Hepatocyte (in vitro differentiated cells): ENCODE measurements around the gene CELSR1. TPM values are rescaled to one million over a fixed set of nuclear protein-coding genes. Genes with fewer than 3 reads are reported as not detected.

Source experiments
- DNase-seq: peaks from one replicate; pipeline ENCODE4 v3.0.0-alpha.2; 2016; ENCODE audit warnings: low spot score
- H2AFZ ChIP-seq: fragments of 200-600 bp; sonication (generic); 2 replicates; pipeline ENCODE4 v1.6.0; 2016; ENCODE audit warnings: antibody characterized with exemption, mild to moderate bottlenecking
- H3K27ac ChIP-seq: fragments of 200-600 bp; sonication (generic); 2 replicates; pipeline ENCODE4 v1.5.1; 2016; ENCODE audit warnings: mild to moderate bottlenecking
- H3K27me3 ChIP-seq: fragments of 200-600 bp; sonication (generic); 2 replicates; pipeline ENCODE4 v1.6.1; 2016
- H3K36me3 ChIP-seq: fragments of 200-600 bp; sonication (generic); replicated peaks from 2 replicates; pipeline ENCODE4 v1.5.1; 2016; ENCODE audit warnings: low read depth; ENCODE audit not compliant: insufficient read depth
- H3K4me1 ChIP-seq: fragments of 200-600 bp; sonication (generic); 2 replicates; pipeline ENCODE4 v1.5.1; 2016; ENCODE audit warnings: mild to moderate bottlenecking, moderate library complexity; ENCODE audit not compliant: insufficient read depth
- H3K4me2 ChIP-seq: fragments of 200-600 bp; sonication (generic); 2 replicates; pipeline ENCODE4 v1.6.0; 2016
- H3K4me3 ChIP-seq: fragments of 200-600 bp; sonication (generic); 2 replicates; pipeline ENCODE4 v1.5.1; 2016; ENCODE audit warnings: mild to moderate bottlenecking
- H3K79me2 ChIP-seq: fragments of 200-600 bp; sonication (generic); 2 replicates; pipeline ENCODE4 v1.6.0; 2017; ENCODE audit warnings: mild to moderate bottlenecking
- H3K9me2 ChIP-seq: fragments of 200-600 bp; sonication (generic); replicated peaks from 2 replicates; pipeline ENCODE4 v1.6.0; 2017; ENCODE audit warnings: mild to moderate bottlenecking; ENCODE audit not compliant: insufficient read depth
- H3K9me3 ChIP-seq: fragments of 200-600 bp; sonication (generic); 2 replicates; pipeline ENCODE4 v1.5.1; 2016; ENCODE audit warnings: low read depth, mild to moderate bottlenecking
- H4K20me1 ChIP-seq: fragments of 200-600 bp; sonication (generic); 2 replicates; pipeline ENCODE4 v1.6.0; 2016; ENCODE audit warnings: mild to moderate bottlenecking; ENCODE audit not compliant: insufficient read depth, poor library complexity, severe bottlenecking
- CTCF ChIP-seq: fragments of 200-600 bp; sonication (generic); IDR thresholded peaks from 2 replicates; pipeline ENCODE4 v1.5.1; 2016; ENCODE audit warnings: antibody characterized with exemption, mild to moderate bottlenecking; ENCODE audit not compliant: poor library complexity
- EZH2 ChIP-seq: fragments of 200-600 bp; sonication (generic); IDR thresholded peaks from 2 replicates; pipeline ENCODE4 v1.6.1; 2016; ENCODE audit warnings: antibody characterized with exemption, mild to moderate bottlenecking, borderline replicate concordance
- EZH2phosphoT487 ChIP-seq: fragments of 200-600 bp; sonication (generic); IDR thresholded peaks from one replicate; pipeline ENCODE4 v1.6.1; 2018; ENCODE audit warnings: antibody characterized with exemption, mild to moderate bottlenecking, low read depth, moderate library complexity; ENCODE audit not compliant: unreplicated experiment, severe bottlenecking
- WGBS: methylation state at CpG from one replicate; pipeline ENCODE4 v1.1.6; 2016; ENCODE audit warnings: low lambda C conversion rate; ENCODE audit errors: missing lambda C conversion rate; 5-methylcytosine and 5-hydroxymethylcytosine counted together
- polyA plus RNA-seq: library from polyadenylated mRNA; unstranded; fragments of >200 nt; fragmentation: Nextera tagmentation; extraction: Ambion mirVana; gene quantifications from 2 replicates; pipeline ENCODE4 v1.2.1, GENCODE V29; 2016
- total RNA-seq: library from RNA; depleted of rRNA; stranded (reverse); fragments of >200 nt; gene quantifications from 2 replicates; pipeline ENCODE4 v1.2.3, GENCODE V29; 2014

The CELSR1 gene
- total and polyA plus RNA-seq, 2 experiments from 2014 or later: 3.0 to 8.7 TPM

- no peak overlapping the region for H3K27ac ChIP-seq
- WGBS: 89% methylated on average over 5 of the region's 5 CpGs
Measured at GRCh38 chr22:46447906-46448305, 89.5 kb downstream of the CELSR1 start.

GRCh38 chr22:46446799-46447198 is 90.6 kb downstream of the CELSR1 start:
- Histone ChIP-seq H3K4me1 (peaks cover 21% of the 10 kb centered on the region), H3K79me2 (no peaks in the 10 kb centered on the region), H4K20me1 (no peaks in the 10 kb centered on the region), H3K9me2 (no peaks in the 10 kb centered on the region), H3K36me3 (no peaks in the 10 kb centered on the region), H2AFZ (no peak overlapping the region), H3K27ac (no peak overlapping the region), H3K27me3 (no peaks in the 10 kb centered on the region), H3K4me2 (no peak overlapping the region), H3K9me3 (no peaks in the 10 kb centered on the region), H3K4me3 (no peak overlapping the region)
- no peak for DNase-seq
- TF ChIP-seq EZH2phosphoT487: no peak
- no peak for TF ChIP-seq EZH2
- no peak for TF ChIP-seq CTCF
- 44% methylated on average over 4 of the region's 4 CpGs for WGBS

More at GRCh38 chr22:46447906-46448305, 89.5 kb downstream of the CELSR1 start:
- DNase-seq: no peak
- Histone ChIP-seq H4K20me1 (no peaks in the 10 kb centered on the region), H3K27me3 (no peaks in the 10 kb centered on the region), H3K79me2 (no peaks in the 10 kb centered on the region), H3K4me1 (peaks cover 21% of the 10 kb centered on the region), H3K4me2 (no peak overlapping the region), H3K9me2 (no peaks in the 10 kb centered on the region), H2AFZ (no peak overlapping the region), H3K9me3 (no peaks in the 10 kb centered on the region), H3K36me3 (no peaks in the 10 kb centered on the region), H3K4me3 (no peak overlapping the region)
- TF ChIP-seq CTCF (no peak), EZH2phosphoT487 (no peak), EZH2 (no peak)

GRCh38 chr22:46445771-46446420 is 91.5 kb downstream of the CELSR1 start:
- peaks cover 15% of the 10 kb centered on the region for H3K4me1 ChIP-seq
- no peaks in the 10 kb centered on the region for H3K27me3 ChIP-seq
- no peak for DNase-seq
- H3K4me2 ChIP-seq: no peak overlapping the region
- no peak for TF ChIP-seq EZH2phosphoT487
- TF ChIP-seq EZH2: no peak
- TF ChIP-seq CTCF: no peak
- H3K79me2 ChIP-seq: no peaks in the 10 kb centered on the region
- H3K9me2 ChIP-seq: no peaks in the 10 kb centered on the region
- no peaks in the 10 kb centered on the region for H3K9me3 ChIP-seq
- H3K4me3 ChIP-seq: no peak overlapping the region
- WGBS: 90% methylated on average over 16 of the region's 21 CpGs
- H2AFZ ChIP-seq: no peak overlapping the region
- H3K27ac ChIP-seq: no peak overlapping the region
- H4K20me1 ChIP-seq: no peaks in the 10 kb centered on the region
- no peaks in the 10 kb centered on the region for H3K36me3 ChIP-seq
